ENCODE results near the gene OR10G7.
"Not testable (repeated sequence)": the region's sequence is repeated elsewhere in the genome, so short reads cannot be mapped to it uniquely, and the experiment has no call there.

Gene OR10G7

DNA sequence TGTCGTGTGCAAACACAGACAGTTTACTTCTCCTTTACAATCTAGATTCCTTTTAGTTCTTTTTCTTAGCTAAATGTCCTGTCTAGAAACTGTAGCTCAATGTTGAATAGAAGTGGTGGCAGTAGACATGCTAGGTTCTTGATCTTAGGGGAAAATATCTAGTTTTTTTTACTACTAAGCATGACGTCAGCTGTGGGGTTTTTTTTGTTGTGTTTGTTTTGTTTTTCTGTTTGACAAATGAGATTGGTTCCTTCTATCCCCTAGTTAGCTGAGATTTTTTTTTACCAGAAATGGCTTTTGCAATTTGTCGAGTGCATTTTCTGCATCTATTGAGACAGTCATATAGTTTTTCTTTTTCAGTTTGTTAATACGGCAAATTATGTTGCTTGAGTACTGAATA is 2.3 kb upstream of the OR10G7 start:
- no peak for DNase-seq (ENCODE audit: low read depth in 1 of 2, low spot score in 1 of 2)

DNA sequence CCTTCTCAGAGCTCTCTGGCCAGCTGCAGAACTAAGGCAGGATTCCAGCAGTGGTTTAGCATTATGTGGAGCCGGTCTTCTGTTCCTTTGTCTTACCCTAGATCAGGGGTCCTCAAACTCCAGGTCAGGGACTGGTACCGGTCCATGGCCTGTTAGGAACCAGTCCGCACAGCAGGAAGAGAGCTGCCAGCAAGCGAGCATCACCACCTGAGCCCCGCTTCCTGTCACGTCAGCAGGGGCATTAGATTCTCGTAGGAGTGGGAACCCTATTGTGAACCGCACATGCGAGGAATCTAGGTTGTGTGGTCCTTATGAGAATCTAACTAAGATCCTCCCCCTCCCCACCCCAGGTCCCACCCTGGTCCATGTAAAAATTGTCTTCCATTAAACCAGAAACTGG is 1.6 kb downstream of the OR10G7 start:
- DNase-seq (ENCODE audit: low read depth in 1 of 2, low spot score in 1 of 2), result no peak

DNA sequence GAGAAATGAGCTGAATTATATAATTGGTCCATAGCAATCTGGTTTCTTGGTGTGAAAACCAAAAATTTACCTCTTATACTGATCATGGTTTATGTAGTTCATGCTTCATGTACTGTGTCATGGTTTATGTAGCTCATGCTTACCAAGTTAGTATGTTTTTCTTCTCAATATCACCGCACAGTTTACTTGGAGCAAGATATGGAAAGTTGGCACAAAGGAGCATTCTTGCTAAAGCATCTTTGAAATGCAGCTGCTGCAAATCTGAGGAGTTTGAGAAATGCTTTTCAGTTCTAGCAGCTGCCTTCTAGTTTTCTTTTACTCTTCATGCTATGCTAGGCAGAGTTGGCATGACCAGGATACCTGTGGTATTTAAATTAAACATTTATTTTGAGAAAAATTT is 4.5 kb downstream of the OR10G7 start:
- DNase-seq (ENCODE audit: low read depth in 1 of 2, low spot score in 1 of 2), result no peak

DNA sequence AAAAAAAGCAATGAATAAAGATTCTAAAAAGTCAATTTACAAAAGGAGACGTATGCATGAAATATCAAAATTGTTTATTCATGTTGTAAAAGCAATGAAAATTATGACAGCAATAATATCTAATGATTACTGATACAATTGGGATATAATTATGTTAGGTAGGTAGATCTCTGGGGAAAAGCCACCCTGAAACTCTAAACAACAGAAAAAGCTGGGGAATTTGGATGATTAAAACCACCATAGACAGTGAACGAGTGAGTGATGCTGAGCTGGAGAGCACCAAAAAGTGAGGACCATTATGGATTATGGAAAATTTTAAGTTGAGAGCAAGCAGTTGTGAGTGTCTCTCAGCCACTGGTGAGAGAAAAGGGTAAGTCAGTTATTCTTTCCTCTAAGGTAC is 14.6 kb downstream of the OR10G7 start, which contains the start of gene OR10G8:
TSS of gene OR10G8 (plus strand) at position 301 of the 400 bp plus-strand sequence. CDS start 2,825 bp downstream, outside the sequence.
- DNase-seq (ENCODE audit: low read depth in 1 of 2, low spot score in 1 of 2), result no peak

DNA sequence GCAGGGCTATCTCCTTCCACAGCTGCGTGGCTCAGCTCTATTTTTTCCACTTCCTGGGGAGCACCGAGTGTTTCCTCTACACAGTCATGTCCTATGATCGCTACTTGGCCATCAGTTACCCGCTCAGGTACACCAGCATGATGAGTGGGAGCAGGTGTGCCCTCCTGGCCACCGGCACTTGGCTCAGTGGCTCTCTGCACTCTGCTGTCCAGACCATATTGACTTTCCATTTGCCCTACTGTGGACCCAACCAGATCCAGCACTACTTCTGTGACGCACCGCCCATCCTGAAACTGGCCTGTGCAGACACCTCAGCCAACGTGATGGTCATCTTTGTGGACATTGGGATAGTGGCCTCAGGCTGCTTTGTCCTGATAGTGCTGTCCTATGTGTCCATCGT is 25.3 kb downstream of the OR10G7 start:
- DNase-seq (ENCODE audit: low read depth in 1 of 2, low spot score in 1 of 2), result not testable (repeated sequence)

DNA sequence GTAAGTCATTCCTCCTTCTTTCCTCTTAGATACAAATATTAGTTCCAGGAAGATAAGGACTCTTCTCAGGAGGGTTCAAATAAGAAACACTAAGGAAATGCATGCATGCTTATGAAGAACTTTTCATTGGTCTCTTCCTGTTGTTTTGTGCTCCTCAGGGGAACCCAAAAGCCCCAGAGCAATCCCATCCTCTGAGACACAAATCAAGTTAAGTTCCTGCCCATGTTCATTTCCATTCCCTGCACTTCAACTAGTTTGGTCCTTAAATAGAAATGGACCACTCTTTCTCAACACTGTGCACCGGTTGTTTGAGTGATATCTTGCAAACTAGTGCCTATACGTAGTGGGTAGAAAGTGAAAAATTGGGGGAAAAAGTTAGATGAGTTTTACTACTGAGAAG is 28.4 kb downstream of the OR10G7 start, which contains the start of gene OR10G4:
TSS of gene OR10G4 (plus strand) at position 301 of the 400 bp plus-strand sequence. CDS start 2,578 bp downstream, outside the sequence.
- DNase-seq (ENCODE audit: low read depth in 1 of 2, low spot score in 1 of 2), result no peak

DNA sequence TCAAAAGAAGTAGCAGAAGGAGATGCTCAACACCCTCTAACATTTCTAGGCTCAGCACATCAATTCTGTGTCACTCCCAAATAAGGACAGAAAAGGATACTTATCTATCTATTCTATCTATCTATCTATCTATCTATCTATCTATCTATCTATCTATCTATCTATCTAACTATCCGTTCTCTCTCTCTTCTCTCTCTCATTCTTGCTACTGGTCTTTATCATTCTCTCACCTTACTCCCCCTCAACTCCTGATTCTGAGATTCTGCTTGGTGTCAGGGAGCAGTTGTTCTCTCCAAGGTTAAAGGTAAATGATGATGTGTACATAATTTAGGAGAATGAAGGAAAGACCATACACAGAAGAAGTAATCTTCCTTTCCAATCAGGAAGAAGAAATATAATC is 46.0 kb downstream of the OR10G7 start, which contains the start of gene OR10G6:
TSS of gene OR10G6 (minus strand) at position 43 of the 400 bp plus-strand sequence. CDS start at position 43, 0 bp downstream.
- DNase-seq (ENCODE audit: low read depth in 1 of 2, low spot score in 1 of 2), result no peak

Measured in stimulated activated CD4-positive, alpha-beta T cell treated with anti-CD3 and anti-CD28 coated beads, Interleukin-15, amount 100 ng/mL, for 1 hour (primary cell).